GM19328 (cell line): Measurements from ENCODE around the gene CFI.
A peak's percentile ranks its signal among the peaks of the same experiment; 100 is the strongest.

ENCODE experiments used
- ATAC-seq: cut with Tn5 transposase; IDR thresholded peaks from one replicate; pipeline ENCODE4 v1.9.1; 2021; ENCODE audit warnings: mild to moderate bottlenecking, moderate library complexity; ENCODE audit not compliant: unreplicated experiment

Gene CFI

DNA sequence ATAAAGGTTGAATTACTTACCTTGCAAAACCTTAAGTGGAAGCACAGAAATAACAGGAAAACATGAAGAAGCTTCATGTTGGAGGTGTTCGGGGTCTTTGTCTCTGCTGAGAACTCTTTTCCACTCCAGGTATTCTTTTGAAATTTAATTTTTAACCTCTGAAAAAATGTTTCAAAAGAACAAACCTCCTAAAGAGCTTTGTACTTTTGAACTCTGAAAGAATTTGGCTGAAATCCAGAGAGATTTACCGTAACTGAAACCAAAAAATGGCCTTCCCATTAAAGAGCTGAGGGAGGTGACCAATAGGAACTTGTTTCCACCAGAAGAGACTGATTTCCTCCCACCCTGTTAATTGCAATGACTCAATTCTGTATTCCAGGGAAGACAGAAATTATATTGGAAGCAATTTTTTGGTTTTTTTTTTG, at the start of gene CFI:
CFI (minus strand) TSS at position 105 of the 425 bp plus-strand sequence; CDS start at position 77, 28 bp downstream.
- ATAC-seq = no peak

DNA sequence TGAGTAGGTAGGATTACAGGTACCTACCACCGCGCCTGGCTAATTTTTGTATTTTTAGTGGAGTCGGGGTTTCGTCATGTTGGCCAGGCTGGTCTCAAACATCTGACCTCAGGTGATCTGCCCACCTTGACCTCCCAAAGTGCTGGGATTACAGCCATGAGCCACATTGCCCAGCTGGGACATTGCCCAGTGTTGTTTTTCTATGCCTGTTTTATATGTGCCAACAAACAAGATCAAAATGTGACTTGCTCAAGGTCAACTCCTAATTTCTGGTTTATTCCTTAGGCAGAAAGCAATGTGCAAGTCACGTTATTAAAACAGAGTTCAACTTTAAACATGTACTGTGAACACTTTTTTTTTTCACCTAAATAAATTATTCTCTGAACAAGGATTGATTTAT, 48.8 kb upstream of the CFI start:
- no peak for ATAC-seq

GRCh38 chr4:109848501-109848900, 46.7 kb upstream of the CFI start:
- ATAC-seq = no peak

DNA sequence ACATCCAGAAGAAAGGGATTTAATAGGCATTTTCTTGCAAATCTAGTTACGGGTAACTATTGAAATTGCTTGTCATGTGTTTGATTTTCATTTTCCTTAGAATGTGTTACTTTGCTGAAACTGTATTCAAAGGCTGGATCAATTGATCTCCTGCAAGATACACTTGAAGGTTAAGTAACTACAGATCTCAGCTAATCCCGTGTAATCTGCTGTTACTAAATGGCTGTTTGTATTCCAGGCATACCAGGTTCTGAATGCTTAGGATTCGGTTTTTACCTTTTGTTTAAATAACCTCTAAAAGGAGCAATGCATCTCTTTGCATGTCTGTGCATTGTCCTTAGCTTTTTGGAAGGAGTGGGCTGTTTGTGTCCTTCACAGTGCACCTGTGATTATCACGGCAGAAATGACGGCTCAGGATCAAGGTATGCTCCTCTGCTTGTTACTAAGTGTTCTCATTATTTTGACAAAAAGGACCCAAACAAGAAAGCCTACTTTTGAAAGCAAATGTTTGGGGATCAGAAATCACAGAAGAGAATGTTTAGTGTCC, 46.2 kb upstream of the CFI start, which contains the start of gene LRIT3:
LRIT3 (plus strand) TSS at position 212 of the 547 bp plus-strand sequence; CDS start at position 307, 95 bp downstream.
- ATAC-seq = no peak

DNA sequence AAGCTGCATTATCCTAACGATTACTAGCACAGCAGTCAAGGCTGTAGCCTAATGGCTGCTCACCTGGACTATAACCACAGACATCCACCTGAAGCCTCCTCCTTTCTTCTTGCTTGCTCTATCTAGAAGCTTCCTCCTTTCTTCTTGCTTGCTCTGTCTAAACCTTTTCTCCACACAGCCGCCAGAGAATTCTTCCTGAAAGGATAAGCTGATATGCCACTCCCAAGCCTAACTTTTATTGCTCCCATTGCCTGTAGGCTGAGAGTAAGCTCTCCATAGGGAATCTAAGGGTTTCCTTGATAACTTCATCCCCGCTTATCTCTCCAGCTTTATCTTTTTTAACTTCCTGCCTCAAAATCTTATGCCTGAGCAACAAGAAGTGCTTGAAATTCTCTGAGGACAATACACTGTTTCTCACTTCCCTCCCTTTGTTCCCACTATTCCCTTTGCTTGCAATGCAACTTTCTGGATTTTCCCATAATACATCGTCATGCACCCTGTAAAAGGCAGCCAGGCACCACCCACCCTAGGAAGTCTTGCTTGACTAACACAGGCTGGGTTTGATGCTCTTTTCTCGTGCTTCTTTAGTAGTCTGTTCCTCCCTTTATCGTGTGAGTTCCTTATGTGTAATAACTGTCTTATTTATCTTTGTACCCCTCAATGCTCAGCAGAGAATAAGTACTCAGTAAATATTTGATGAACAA, 44.7 kb upstream of the CFI start:
- no peak for ATAC-seq

DNA sequence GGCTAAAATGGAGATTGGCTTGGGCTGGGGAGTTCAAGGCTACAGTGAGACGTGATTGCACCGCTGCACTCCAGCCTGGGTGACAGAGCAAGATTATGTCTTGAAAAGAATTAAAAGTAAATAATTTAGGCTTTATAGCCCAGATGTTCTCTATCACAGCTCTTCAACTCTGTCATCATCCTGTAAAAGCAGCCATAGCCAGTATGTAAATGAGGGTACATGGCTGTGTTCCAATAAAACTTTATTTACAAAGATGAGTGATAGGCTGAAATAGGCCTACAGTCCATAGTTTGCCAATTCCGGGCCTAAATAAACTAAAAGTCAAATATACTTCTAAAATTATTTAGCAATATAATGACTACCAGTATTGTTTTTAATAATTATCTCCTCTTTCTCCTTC, 35.2 kb upstream of the CFI start:
- ATAC-seq = no peak

DNA sequence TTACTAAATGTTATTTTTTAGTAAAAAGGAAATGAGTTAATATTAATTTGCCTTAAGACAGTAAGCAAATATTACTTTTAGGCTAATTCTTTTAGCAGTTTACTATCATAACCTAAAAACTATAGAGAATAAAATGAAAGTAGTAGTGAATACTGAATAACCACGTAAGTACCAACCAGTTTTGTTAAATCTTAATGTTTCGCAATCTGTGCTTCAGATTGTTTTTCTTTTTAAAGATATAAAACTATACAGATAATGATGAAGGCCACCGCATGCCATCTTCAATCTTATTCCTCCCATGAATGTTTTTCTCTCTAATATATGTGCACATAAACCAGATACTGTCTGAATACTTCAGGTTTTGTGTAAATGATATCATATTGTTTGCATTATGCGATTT, 32.0 kb upstream of the CFI start:
- no peak for ATAC-seq

- ATAC-seq = no peak
Observed at GRCh38 chr4:109827672-109828071, 25.9 kb upstream of the CFI start, which contains the start of gene RRH. Gene RRH (plus strand): TSS chr4:109827972. CDS start chr4:109828028, 56 bp downstream.

- ATAC-seq = no peak
Observed at GRCh38 chr4:109826719-109827118, 24.9 kb upstream of the CFI start.

DNA sequence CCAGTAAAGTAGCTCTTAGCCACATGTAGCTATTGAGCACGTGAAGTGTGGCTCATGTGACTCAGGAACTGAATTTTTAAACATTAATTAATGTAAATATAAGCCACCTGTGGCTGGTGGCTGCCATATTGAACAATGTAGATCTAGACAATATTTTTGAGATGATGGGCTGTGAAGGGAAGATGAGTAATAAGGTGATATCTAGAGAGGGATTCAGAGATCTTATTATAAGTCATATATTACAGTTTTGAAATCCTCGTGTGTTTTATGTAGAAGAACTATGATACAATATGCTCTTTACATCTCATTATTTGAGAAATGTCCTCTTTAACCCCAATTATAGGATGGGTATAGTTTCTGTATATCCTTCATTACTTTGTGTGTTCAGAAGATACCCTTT, 19.4 kb upstream of the CFI start:
- ATAC-seq = no peak

- ATAC-seq = no peak
Observed at GRCh38 chr4:109820563-109820962, 18.8 kb upstream of the CFI start.

DNA sequence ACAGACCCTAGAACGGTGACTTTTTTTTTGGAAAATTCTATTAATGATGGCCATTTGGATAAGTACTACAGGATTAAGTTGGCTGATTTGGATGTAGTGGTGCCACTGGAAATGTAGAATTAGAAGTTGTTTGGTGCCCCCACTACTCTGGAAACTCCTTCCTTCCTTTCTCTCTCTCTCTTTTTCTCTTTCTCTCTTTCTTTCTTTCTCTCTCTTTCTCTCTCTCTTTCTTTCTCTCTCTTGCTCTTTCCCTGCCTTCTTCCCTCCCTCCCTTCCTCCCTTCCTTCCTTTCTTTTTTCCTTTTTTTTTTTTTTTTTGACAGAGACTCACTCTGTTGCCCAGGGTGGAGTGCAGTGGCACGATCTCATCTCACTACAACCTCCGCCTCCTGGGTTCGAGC, 16.5 kb upstream of the CFI start:
- no peak for ATAC-seq

DNA sequence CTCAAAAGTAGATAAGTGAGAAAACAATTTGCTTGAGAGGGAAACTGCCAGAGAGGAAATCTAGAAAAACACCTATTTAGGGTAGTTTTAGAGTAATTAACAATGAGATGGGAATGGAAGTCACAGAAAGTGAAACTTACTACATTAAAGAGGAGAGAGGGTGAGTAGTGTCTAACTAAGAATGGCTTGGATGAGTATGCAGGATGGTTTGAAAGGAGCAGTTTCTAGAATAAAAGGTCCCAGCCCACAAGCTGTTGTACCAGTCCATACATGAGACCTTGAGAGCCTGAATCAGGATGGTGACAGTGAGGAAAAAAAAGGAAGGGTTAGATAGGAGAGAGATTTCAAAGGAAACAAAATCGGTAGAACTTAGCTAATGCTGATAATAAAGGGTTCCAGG, 15.1 kb upstream of the CFI start:
- no peak for ATAC-seq

DNA sequence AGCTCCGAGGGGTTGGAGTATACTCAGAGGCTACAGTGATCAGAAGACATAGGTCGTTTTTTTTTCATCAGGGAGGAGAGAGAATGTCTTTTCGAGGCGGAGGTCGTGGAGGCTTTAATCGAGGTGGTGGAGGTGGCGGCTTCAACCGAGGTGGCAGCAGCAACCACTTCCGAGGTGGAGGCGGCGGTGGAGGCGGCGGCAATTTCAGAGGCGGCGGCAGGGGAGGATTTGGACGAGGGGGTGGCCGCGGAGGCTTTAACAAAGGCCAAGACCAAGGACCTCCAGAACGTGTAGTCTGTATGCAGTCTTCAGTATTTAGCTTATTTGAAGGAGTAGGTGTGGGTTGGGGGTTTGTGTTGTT, 14.3 kb upstream of the CFI start:
- no peak for ATAC-seq

DNA sequence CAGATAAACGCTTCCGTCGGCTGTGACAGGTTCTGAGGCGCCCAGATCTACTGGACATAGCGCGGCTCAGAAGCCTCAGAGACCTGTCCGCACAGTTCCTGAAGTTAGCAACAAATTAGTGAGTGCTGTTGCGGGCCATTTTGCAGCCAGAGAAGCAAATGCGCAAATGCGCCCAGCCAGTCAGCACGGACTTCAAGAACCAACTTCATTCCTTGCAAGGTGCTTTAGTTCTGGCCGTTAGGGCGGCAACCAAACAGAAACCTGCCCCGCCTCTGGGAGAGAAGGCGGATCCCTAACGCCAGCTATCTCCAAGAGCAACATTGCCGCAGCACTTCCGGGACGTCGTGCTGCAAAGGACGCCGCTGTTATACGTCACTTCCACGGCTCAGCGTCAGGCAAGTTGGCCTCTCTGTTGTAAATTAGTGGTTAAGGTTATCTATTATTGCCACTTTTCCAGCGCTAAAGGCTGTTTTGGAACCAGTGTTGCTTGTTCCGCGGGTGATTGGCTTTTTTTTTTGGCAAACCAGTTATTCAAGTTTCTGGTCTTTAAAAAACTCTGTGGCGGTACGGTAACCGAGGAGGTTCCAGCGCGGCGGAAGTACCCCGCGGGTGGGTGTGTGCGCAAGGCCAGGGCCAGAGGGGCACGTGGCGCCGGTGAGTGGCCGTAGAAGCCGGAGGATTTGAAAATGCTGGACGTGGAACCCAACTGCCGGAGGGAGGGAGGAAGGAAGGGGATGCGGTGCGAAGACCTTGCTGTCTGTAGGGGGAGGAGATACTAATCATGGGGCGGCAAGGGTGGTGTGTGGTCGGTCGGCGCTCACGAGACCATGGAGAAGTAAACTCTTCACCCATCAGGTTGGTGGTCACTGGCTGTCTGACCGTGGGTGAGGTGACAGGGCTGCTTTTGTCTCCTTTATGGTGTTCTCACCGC, 13.6 kb upstream of the CFI start, which contains the start of gene GAR1:
GAR1 (plus strand) TSS at position 612 of the 931 bp plus-strand sequence. CDS start 403 bp downstream, outside the sequence.
- peak; percentile 99 for ATAC-seq

- ATAC-seq = no peak
Observed at GRCh38 chr4:109811707-109812106, 9.9 kb upstream of the CFI start.

- ATAC-seq = no peak
Observed at GRCh38 chr4:109810552-109811387, 9.0 kb upstream of the CFI start.

DNA sequence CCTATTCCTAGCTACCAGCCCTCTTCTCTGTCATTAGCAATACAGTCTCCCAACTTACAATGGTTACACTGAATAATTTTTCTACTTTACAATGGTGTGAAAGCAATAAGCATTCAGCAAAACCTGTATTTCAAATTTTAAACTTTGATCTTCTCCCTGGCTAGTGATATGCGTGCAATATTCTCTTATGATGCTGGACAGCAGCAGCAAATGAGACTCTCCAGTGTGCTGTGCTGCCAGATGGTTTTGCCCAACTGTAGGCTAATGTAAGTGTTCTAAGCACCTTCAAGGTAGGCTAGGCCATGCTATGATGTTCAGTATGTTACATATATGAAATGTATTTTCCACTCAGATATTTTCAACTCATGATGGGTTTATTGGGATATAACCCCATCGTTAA, 7.9 kb upstream of the CFI start:
- ATAC-seq = no peak

- ATAC-seq = peak; percentile 57
Observed at GRCh38 chr4:109803924-109804571, 2.2 kb upstream of the CFI start.
